Embryonic facial prominence (tissue), 1 donor: Measurements from ENCODE around the gene CKS1B.
"Not testable (repeated sequence)": the region's sequence is repeated elsewhere in the genome, so short reads cannot be mapped to it uniquely, and the experiment has no call there.

Source experiments
- DNase-seq: peaks from one replicate; pipeline ENCODE4 v3.0.0-alpha.2; 2016; ENCODE audit errors: extremely low spot score

Gene CKS1B

GRCh38 chr1:154964359-154964758, 10.1 kb upstream of the CKS1B start:
- DNase-seq: no peak

GRCh38 chr1:154966111-154966510, 8.4 kb upstream of the CKS1B start:
- no peak for DNase-seq

- no peak for DNase-seq
Observed at GRCh38 chr1:154967331-154967950, 7.0 kb upstream of the CKS1B start.

- DNase-seq: no peak
Observed at GRCh38 chr1:154968731-154969130, 5.8 kb upstream of the CKS1B start.

GRCh38 chr1:154969246-154969645, 5.2 kb upstream of the CKS1B start:
- DNase-seq: no peak

- DNase-seq: no peak
Observed at GRCh38 chr1:154969860-154970452, 4.5 kb upstream of the CKS1B start.

GRCh38 chr1:154970631-154971340, 3.7 kb upstream of the CKS1B start, which contains the start of gene SHC1:
TSS of gene SHC1 (minus strand) at chr1:154970747. CDS start at chr1:154970526, 221 bp downstream.
- DNase-seq: peak; percentile 85

GRCh38 chr1:154971341-154971998, 3.0 kb upstream of the CKS1B start:
- DNase-seq: no peak

- no peak for DNase-seq
Observed at GRCh38 chr1:154972213-154972516, 2.3 kb upstream of the CKS1B start.

GRCh38 chr1:154972517-154973343, 1.8 kb upstream of the CKS1B start:
- no peak for DNase-seq

GRCh38 chr1:154973344-154974101, 958 bp upstream of the CKS1B start:
- peak; percentile 87 for DNase-seq

GRCh38 chr1:154974808-154975408, 427 bp downstream of the CKS1B start:
- peak; percentile 90 for DNase-seq

- no peak for DNase-seq
Observed at GRCh38 chr1:154975409-154976059, 1.1 kb downstream of the CKS1B start.

GRCh38 chr1:154977762-154978161, 3.3 kb downstream of the CKS1B start:
- not testable (repeated sequence) for DNase-seq

- DNase-seq: no peak
Observed at GRCh38 chr1:154978360-154978759, 3.9 kb downstream of the CKS1B start.

- no peak for DNase-seq
Observed at GRCh38 chr1:154982341-154982740, 7.9 kb downstream of the CKS1B start.

- DNase-seq: peak; percentile 98
Observed at GRCh38 chr1:154982897-154983648, 8.6 kb downstream of the CKS1B start, which contains the start of gene FLAD1. TSS of gene FLAD1 (plus strand) at chr1:154983344. CDS start at chr1:154983695, 351 bp downstream.

- no peak for DNase-seq
Observed at GRCh38 chr1:154983776-154984466, 9.4 kb downstream of the CKS1B start.

GRCh38 chr1:154986736-154987135, 12.3 kb downstream of the CKS1B start:
- DNase-seq: not testable (repeated sequence)
